K562 (cell line): ENCODE data around the gene PPP4R1. TPM values are rescaled to one million over a fixed set of nuclear protein-coding genes. Genes with fewer than 3 reads are reported as not detected.
A peak's percentile ranks its signal among the peaks of the same experiment; 100 is the strongest.

ENCODE experiments used
- BRF1 ChIP-seq: IDR thresholded peaks from 3 replicates; pipeline ENCODE4 v1.6.1; 2011; ENCODE audit warnings: borderline replicate concordance, mild to moderate bottlenecking; ENCODE audit not compliant: insufficient read length; ENCODE audit errors: extremely low read depth
- CC2D1A ChIP-seq: fragments of 450-650 bp; IDR thresholded peaks from 2 replicates; pipeline ENCODE4 v1.6.1; 2017; ENCODE audit warnings: mild to moderate bottlenecking
- ELF1 ChIP-seq: fragments of 200-800 bp; sonication (Bioruptor generic); IDR thresholded peaks from 2 replicates; pipeline ENCODE4 v1.6.1; 2016; ENCODE audit warnings: missing genetic modification characterization, missing compliant biosample characterization
- MCM2 ChIP-seq: fragments of 450-650 bp; IDR thresholded peaks from 2 replicates; pipeline ENCODE4 v1.6.1; 2017; ENCODE audit warnings: low read depth, mild to moderate bottlenecking
- RFX5 ChIP-seq: IDR thresholded peaks from 2 replicates; pipeline ENCODE4 v1.6.1; 2011; ENCODE audit warnings: low read depth, mild to moderate bottlenecking, improper control_type of control experiment, low read length
- SMC3 ChIP-seq: conservative IDR thresholded peaks from 2 replicates; pipeline ENCODE4 v1.6.1; 2011; ENCODE audit warnings: low read depth, low read length, improper control_type of control experiment; ENCODE audit not compliant: insufficient read depth
- U2AF1 ChIP-seq: fragments of 200-400 bp; formaldehyde crosslinking; optimal IDR thresholded peaks from 2 replicates; pipeline ENCODE3; 2017; ENCODE audit warnings: mild to moderate bottlenecking, low read depth, low read length, moderate library complexity
- ZNF75A ChIP-seq: fragments of 450-650 bp; formaldehyde crosslinking; IDR thresholded peaks from 2 replicates; pipeline ENCODE4 v1.4.0; 2020; ENCODE audit warnings: mild to moderate bottlenecking
- polyA plus RNA-seq, 8 experiments: library from polyadenylated mRNA; depleted of rRNA in 4 of 8; stranded (reverse) in 5 of 8; unstranded in 3 of 8; fragments of >200 nt; fragmentation: Nextera tagmentation in 2 of 8; fragmentation: Illumina TruSeq in 1 of 8; extraction: Ambion mirVana in 2 of 8; extraction: Trizol in 1 of 8; gene quantifications; 2 replicates each; pipeline versions ENCODE4 v1.2.1 to v1.2.3, GENCODE V29; 2011 to 2014; ENCODE audit warnings: inconsistent platforms in 1 of 8, missing spikeins in 1 of 8
- total RNA-seq, 7 experiments: library from RNA; depleted of rRNA in 6 of 7; stranded (reverse); fragments of >200 nt in 6 of 7; fragmentation: Illumina TruSeq in 2 of 7; extraction: Trizol in 2 of 7; gene quantifications; 2 replicates each; pipeline versions ENCODE4 v1.2.1 to v1.2.3, GENCODE V29; 2011 to 2021; ENCODE audit warnings: low replicate concordance in 1 of 7
- TF ChIP-seq, protein P1 (sequence below): fragments of 450-650 bp; IDR thresholded peaks from 2 replicates; pipeline ENCODE4 v1.6.1; 2016; ENCODE audit warnings: mild to moderate bottlenecking, moderate library complexity
- TF ChIP-seq, protein P2 (sequence below): sonication (generic); formaldehyde crosslinking; IDR thresholded peaks from 2 replicates; pipeline ENCODE4 v1.8.0; 2022; ENCODE audit warnings: mild to moderate bottlenecking, missing genetic modification reagents, borderline replicate concordance
- TF ChIP-seq, protein P3 (sequence below), 2 experiments: fragments of 450-650 bp; conservative IDR thresholded peaks; 2 replicates each; pipeline ENCODE4 v1.6.1; 2017; ENCODE audit warnings: mild to moderate bottlenecking in 2 of 2, moderate library complexity in 2 of 2
- TF ChIP-seq, protein P4 (sequence below), 2 experiments: fragments of 450-650 bp in 1 of 2; sonication (generic) in 1 of 2; formaldehyde crosslinking; conservative IDR thresholded peaks; 2 replicates each; pipeline versions ENCODE4 v1.4.0 to v1.8.1; 2020 to 2022; ENCODE audit warnings: mild to moderate bottlenecking in 1 of 2, missing genetic modification reagents in 1 of 2

The PPP4R1 gene
- total and polyA plus RNA-seq, 9 of the 15 experiments (the other 6 are each of a cell fraction or from before 2014, with no cell fraction given), result 23.5 to 136 (median 84.5) TPM

- TF ChIP-seq, protein P1, sequence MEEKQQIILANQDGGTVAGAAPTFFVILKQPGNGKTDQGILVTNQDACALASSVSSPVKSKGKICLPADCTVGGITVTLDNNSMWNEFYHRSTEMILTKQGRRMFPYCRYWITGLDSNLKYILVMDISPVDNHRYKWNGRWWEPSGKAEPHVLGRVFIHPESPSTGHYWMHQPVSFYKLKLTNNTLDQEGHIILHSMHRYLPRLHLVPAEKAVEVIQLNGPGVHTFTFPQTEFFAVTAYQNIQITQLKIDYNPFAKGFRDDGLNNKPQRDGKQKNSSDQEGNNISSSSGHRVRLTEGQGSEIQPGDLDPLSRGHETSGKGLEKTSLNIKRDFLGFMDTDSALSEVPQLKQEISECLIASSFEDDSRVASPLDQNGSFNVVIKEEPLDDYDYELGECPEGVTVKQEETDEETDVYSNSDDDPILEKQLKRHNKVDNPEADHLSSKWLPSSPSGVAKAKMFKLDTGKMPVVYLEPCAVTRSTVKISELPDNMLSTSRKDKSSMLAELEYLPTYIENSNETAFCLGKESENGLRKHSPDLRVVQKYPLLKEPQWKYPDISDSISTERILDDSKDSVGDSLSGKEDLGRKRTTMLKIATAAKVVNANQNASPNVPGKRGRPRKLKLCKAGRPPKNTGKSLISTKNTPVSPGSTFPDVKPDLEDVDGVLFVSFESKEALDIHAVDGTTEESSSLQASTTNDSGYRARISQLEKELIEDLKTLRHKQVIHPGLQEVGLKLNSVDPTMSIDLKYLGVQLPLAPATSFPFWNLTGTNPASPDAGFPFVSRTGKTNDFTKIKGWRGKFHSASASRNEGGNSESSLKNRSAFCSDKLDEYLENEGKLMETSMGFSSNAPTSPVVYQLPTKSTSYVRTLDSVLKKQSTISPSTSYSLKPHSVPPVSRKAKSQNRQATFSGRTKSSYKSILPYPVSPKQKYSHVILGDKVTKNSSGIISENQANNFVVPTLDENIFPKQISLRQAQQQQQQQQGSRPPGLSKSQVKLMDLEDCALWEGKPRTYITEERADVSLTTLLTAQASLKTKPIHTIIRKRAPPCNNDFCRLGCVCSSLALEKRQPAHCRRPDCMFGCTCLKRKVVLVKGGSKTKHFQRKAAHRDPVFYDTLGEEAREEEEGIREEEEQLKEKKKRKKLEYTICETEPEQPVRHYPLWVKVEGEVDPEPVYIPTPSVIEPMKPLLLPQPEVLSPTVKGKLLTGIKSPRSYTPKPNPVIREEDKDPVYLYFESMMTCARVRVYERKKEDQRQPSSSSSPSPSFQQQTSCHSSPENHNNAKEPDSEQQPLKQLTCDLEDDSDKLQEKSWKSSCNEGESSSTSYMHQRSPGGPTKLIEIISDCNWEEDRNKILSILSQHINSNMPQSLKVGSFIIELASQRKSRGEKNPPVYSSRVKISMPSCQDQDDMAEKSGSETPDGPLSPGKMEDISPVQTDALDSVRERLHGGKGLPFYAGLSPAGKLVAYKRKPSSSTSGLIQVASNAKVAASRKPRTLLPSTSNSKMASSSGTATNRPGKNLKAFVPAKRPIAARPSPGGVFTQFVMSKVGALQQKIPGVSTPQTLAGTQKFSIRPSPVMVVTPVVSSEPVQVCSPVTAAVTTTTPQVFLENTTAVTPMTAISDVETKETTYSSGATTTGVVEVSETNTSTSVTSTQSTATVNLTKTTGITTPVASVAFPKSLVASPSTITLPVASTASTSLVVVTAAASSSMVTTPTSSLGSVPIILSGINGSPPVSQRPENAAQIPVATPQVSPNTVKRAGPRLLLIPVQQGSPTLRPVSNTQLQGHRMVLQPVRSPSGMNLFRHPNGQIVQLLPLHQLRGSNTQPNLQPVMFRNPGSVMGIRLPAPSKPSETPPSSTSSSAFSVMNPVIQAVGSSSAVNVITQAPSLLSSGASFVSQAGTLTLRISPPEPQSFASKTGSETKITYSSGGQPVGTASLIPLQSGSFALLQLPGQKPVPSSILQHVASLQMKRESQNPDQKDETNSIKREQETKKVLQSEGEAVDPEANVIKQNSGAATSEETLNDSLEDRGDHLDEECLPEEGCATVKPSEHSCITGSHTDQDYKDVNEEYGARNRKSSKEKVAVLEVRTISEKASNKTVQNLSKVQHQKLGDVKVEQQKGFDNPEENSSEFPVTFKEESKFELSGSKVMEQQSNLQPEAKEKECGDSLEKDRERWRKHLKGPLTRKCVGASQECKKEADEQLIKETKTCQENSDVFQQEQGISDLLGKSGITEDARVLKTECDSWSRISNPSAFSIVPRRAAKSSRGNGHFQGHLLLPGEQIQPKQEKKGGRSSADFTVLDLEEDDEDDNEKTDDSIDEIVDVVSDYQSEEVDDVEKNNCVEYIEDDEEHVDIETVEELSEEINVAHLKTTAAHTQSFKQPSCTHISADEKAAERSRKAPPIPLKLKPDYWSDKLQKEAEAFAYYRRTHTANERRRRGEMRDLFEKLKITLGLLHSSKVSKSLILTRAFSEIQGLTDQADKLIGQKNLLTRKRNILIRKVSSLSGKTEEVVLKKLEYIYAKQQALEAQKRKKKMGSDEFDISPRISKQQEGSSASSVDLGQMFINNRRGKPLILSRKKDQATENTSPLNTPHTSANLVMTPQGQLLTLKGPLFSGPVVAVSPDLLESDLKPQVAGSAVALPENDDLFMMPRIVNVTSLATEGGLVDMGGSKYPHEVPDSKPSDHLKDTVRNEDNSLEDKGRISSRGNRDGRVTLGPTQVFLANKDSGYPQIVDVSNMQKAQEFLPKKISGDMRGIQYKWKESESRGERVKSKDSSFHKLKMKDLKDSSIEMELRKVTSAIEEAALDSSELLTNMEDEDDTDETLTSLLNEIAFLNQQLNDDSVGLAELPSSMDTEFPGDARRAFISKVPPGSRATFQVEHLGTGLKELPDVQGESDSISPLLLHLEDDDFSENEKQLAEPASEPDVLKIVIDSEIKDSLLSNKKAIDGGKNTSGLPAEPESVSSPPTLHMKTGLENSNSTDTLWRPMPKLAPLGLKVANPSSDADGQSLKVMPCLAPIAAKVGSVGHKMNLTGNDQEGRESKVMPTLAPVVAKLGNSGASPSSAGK, result no peak
- TF ChIP-seq ZNF75A (no peak), RFX5 (no peak), ELF1 (tag) (0 out of 2 replicates have a peak, but pooled peaks have one; percentile 4), U2AF1 (no peak), SMC3 (no peak), MCM2 (no peak), CC2D1A (no peak), BRF1 (no peak)
- TF ChIP-seq, protein P2, sequence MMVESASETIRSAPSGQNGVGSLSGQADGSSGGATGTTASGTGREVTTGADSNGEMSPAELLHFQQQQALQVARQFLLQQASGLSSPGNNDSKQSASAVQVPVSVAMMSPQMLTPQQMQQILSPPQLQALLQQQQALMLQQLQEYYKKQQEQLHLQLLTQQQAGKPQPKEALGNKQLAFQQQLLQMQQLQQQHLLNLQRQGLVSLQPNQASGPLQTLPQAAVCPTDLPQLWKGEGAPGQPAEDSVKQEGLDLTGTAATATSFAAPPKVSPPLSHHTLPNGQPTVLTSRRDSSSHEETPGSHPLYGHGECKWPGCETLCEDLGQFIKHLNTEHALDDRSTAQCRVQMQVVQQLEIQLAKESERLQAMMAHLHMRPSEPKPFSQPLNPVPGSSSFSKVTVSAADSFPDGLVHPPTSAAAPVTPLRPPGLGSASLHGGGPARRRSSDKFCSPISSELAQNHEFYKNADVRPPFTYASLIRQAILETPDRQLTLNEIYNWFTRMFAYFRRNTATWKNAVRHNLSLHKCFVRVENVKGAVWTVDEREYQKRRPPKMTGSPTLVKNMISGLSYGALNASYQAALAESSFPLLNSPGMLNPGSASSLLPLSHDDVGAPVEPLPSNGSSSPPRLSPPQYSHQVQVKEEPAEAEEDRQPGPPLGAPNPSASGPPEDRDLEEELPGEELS (CRISPR knock-in tag), result no peak
- TF ChIP-seq, protein P3, sequence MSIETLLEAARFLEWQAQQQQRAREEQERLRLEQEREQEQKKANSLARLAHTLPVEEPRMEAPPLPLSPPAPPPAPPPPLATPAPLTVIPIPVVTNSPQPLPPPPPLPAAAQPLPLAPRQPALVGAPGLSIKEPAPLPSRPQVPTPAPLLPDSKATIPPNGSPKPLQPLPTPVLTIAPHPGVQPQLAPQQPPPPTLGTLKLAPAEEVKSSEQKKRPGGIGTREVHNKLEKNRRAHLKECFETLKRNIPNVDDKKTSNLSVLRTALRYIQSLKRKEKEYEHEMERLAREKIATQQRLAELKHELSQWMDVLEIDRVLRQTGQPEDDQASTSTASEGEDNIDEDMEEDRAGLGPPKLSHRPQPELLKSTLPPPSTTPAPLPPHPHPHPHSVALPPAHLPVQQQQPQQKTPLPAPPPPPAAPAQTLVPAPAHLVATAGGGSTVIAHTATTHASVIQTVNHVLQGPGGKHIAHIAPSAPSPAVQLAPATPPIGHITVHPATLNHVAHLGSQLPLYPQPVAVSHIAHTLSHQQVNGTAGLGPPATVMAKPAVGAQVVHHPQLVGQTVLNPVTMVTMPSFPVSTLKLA (conservative IDR thresholded peaks at IDR 0.05), result peak in 1 of 2 experiments; percentile 21; a peak in 1 of 4 replicates
- TF ChIP-seq, protein P4, sequence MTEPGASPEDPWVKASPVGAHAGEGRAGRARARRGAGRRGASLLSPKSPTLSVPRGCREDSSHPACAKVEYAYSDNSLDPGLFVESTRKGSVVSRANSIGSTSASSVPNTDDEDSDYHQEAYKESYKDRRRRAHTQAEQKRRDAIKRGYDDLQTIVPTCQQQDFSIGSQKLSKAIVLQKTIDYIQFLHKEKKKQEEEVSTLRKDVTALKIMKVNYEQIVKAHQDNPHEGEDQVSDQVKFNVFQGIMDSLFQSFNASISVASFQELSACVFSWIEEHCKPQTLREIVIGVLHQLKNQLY (CRISPR knock-in tag; conservative IDR thresholded peaks at IDR 0.05), result no peak
Measured at GRCh38 chr18:9617006-9617542, 2.7 kb upstream of the PPP4R1 start (continued).
